Fibroblast of mammary gland (primary cell): ENCODE data around the gene PTPRN2.

Experiments
- DNase-seq: peaks from one replicate; pipeline ENCODE4 v3.0.0-alpha.2; 2010; ENCODE audit warnings: low read depth
- H3K4me3 ChIP-seq: 2 replicates; pipeline ENCODE4 v1.5.1; 2011; ENCODE audit warnings: low read depth, mild to moderate bottlenecking, low read length, moderate library complexity; ENCODE audit not compliant: control insufficient read depth
- TF ChIP-seq, protein P1 (sequence below): conservative IDR thresholded peaks from 2 replicates; pipeline ENCODE4 v1.5.1; 2011; ENCODE audit warnings: low read depth, low read length, inconsistent platforms; ENCODE audit not compliant: control insufficient read depth, insufficient read depth

PTPRN2 gene

DNA sequence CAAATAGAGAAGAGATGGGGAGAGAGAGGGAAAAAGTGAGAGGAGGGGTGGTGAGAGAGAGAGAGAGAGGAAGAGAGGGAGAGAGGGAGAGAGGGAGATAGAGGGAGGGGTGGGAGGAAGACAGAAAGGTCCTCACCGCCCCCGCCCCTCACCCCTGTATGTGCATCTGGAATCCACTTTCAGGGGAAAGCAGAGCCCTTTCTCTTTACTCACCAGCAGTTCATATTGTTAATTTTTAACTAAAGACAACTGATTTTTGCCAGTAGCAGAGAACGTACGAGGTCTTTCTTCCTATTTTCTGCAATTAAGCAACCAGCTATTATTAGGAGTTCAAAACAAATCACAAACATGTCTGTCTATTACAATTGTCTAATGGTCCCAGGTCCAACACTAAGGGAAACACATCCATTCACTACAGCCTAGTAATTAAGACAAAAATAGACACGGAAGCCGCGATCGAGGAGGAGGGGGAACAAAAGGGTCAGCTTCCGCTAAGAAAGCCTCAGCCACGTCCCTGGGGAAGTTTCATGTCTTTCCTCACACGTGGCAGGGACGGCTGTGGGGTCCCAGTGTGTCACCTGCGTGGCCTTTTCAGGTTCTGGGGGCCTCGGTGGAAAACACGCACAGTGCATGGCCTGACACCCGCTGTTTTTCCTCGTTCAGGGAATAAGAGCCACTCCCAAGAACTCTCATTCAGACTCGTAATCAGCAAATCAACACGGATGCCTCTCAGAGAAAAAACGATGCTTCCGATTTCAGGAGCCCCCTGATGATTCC lies 572.0 kb downstream of the PTPRN2 start:
- TF ChIP-seq, protein P1, sequence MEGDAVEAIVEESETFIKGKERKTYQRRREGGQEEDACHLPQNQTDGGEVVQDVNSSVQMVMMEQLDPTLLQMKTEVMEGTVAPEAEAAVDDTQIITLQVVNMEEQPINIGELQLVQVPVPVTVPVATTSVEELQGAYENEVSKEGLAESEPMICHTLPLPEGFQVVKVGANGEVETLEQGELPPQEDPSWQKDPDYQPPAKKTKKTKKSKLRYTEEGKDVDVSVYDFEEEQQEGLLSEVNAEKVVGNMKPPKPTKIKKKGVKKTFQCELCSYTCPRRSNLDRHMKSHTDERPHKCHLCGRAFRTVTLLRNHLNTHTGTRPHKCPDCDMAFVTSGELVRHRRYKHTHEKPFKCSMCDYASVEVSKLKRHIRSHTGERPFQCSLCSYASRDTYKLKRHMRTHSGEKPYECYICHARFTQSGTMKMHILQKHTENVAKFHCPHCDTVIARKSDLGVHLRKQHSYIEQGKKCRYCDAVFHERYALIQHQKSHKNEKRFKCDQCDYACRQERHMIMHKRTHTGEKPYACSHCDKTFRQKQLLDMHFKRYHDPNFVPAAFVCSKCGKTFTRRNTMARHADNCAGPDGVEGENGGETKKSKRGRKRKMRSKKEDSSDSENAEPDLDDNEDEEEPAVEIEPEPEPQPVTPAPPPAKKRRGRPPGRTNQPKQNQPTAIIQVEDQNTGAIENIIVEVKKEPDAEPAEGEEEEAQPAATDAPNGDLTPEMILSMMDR = no peak
- DNase-seq = no peak
- no peak overlapping the region for H3K4me3 ChIP-seq

DNA sequence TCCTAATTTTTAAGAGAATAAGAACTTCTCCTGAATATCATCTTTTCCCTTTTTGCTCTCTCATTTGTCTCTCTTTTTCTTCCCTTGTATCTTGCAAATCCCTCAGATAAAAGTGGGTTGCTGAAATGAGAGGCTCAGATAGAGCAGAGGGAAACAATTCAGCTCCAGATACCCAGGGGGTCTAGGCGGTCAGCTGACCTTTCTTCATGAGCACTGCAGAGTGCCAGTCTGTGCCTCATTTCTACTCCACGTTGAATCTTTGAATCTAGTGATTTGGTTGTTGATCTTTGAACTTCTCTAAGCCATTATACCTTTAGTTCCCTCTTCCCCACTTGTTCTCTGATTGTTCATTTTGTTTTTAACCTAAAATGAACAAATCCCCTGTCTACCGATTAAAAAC lies 572.6 kb downstream of the PTPRN2 start:
- DNase-seq = no peak
- TF ChIP-seq, protein P1 = no peak
- H3K4me3 ChIP-seq = no peak overlapping the region

DNA sequence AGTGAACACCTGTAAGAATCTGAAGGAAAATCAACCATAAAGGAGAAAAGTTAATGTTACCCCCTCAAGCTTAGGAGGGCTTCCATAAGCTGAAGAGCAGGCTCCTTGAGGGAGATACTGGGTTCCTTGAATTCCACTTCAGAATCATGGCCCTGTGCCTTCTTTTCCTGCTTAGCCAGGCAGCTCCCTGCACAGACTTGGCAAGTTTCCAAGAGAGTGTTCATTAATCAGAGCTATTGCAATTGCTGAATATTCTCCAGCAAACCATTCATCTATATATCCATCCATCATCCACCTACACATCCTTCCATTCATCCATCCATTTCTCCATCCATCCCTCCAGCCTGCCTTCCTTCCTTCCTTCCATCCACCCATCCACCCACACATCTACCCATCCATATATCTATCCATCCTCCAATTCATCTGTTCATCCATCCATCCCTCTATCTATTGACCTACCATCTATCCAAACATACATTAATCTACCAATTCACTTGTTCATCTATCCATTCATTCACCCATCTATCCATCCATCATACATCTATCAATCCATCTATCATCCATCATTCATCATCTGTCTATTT lies 574.4 kb downstream of the PTPRN2 start:
- H3K4me3 ChIP-seq = no peak overlapping the region
- TF ChIP-seq, protein P1 = no peak
- peak; percentile 7 for DNase-seq

DNA sequence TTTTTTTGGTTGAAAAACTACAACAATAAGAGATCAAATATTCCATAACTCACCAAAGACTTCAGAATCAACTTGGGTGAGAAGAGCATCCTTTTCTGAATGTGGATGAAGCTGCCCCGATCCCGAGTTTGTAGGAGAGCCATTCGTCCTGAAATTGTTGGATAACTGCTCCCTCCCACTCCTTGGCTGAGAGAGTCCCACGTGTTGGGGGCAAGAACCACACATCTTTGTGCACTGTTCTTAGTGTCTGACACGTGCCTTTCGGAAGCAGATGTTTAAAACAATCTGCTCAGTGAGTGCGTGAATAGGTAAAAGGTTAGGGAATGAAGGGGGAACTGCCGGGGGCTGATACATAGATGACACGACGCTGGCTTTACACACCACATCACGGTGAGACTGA lies 575.7 kb downstream of the PTPRN2 start:
- TF ChIP-seq, protein P1 = no peak
- DNase-seq = no peak
- H3K4me3 ChIP-seq = no peak overlapping the region

DNA sequence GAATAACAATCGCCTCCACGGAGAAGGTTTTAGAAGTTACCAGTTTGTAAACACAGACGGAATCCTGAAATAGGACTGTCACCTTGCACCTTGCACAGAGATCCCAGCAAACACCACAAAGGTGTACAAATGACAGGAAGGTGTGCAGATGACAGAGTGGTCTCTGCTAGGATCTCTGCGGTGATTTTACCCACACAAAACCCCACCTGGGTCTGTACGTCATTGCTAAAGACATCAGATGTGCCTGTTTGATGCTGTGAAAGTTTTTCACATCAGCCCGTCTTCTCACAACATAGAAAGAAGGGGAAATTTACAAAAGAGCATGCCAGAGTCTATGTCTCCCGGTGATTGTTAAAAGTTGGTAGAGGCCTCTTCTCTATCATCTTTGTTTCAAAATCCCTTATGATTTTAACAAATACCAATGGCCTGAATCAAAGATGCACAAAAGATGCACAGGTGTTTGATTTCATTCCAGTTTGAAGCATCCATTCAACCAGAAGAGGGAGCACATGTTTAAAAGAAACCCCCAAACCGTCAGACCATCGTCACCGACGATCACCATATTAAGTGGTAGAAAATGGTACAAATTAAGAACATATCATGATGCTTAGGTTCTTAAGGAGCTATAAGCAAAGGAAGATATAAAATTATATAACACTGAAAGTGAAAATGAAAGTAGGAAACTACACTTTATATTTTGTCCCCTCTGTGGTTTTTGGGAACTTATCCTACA lies 576.5 kb downstream of the PTPRN2 start:
- no peak overlapping the region for H3K4me3 ChIP-seq
- no peak for DNase-seq
- TF ChIP-seq, protein P1 = no peak

DNA sequence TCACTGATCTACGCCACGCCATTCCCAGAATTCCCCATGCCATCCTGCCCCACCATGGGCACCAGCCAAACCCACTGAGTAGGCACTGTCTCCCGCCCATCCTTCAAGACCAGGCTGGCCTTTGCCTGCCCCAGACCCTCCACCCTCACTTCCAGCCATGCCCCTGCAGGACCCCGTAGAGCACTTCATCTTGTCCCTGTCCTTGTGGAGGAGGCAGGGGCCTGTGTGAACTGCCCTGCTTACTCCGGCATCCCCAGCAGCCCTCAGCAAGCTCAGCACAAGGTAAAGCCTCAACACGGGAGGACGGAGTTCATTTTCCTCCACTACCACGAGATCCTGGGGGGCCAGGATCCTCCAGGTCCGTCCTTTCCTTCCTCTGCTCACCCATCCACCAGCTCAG lies 577.7 kb downstream of the PTPRN2 start:
- no peak for DNase-seq
- TF ChIP-seq, protein P1 = no peak
- no peak overlapping the region for H3K4me3 ChIP-seq
